ENCODE data around the gene FANK1.

DNA sequence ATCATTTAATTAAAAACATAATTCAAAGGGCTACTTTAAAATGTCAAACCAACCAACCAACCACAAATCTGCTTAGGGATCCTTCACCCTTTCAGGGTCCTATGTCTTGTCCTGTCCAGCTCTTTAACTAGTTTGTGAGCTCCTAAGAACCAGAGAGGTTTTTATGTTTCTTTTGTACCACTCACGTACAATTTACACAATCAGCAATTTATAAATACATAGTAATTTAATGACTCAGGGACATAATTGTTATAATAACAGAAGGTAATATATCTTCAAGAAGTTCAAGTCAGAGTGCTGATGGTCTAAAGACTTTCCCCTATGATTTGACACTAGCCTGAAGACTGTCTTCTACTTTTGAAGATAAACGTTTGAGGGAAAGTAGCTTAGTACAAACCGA lies 31.2 kb upstream of the FANK1 start:
- TF ChIP-seq L3MBTL2 (conservative IDR thresholded peaks at IDR 0.05), result no peak
- TF ChIP-seq ARNT (IDR thresholded peaks at IDR 0.05), result no peak
- no peak for TF ChIP-seq ELF4 (IDR thresholded peaks at IDR 0.05)
